Astrocyte of the cerebellum (primary cell): Measurements from ENCODE around the gene RNF212.

Source experiments
- DNase-seq: peaks from one replicate; pipeline ENCODE4 v3.0.0-alpha.2; 2011; ENCODE audit warnings: low read depth
- H3K4me3 ChIP-seq: 2 replicates; pipeline ENCODE4 v1.5.1; 2011; ENCODE audit warnings: mild to moderate bottlenecking, low read depth, low read length, moderate library complexity
- in situ Hi-C: cut with HindIII; loops from 2 replicates; pipeline ENCODE4 v1.10.0; 2017; ENCODE audit warnings: low sequenced_read_pairs
- TF ChIP-seq, protein P1 (sequence below): IDR thresholded peaks from 2 replicates; pipeline ENCODE4 v1.5.1; 2012; ENCODE audit warnings: low read length, low read depth, moderate library complexity, mild to moderate bottlenecking; ENCODE audit errors: missing control alignments

Gene RNF212

DNA sequence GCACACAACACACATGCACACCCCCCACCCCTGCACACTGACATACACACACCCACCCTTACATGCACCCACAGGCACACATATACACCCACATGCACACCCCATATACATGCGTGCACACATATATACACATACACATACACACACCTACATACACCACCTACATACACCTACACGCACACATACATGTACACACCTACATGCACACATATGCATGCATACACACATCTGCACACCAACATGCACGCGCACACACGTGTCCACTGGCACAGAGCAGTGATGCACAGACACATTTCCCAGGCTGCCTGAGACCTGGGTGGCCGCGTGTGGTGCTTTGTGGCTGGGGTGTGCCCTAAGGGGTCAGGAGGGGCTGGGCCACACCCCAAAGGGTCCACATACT is 70.2 kb downstream of the RNF212 start:
- DNase-seq, result no peak
- TF ChIP-seq, protein P1, sequence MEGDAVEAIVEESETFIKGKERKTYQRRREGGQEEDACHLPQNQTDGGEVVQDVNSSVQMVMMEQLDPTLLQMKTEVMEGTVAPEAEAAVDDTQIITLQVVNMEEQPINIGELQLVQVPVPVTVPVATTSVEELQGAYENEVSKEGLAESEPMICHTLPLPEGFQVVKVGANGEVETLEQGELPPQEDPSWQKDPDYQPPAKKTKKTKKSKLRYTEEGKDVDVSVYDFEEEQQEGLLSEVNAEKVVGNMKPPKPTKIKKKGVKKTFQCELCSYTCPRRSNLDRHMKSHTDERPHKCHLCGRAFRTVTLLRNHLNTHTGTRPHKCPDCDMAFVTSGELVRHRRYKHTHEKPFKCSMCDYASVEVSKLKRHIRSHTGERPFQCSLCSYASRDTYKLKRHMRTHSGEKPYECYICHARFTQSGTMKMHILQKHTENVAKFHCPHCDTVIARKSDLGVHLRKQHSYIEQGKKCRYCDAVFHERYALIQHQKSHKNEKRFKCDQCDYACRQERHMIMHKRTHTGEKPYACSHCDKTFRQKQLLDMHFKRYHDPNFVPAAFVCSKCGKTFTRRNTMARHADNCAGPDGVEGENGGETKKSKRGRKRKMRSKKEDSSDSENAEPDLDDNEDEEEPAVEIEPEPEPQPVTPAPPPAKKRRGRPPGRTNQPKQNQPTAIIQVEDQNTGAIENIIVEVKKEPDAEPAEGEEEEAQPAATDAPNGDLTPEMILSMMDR, result no peak
- no peak overlapping the region for H3K4me3 ChIP-seq
- in situ Hi-C loops, result no loop called here

DNA sequence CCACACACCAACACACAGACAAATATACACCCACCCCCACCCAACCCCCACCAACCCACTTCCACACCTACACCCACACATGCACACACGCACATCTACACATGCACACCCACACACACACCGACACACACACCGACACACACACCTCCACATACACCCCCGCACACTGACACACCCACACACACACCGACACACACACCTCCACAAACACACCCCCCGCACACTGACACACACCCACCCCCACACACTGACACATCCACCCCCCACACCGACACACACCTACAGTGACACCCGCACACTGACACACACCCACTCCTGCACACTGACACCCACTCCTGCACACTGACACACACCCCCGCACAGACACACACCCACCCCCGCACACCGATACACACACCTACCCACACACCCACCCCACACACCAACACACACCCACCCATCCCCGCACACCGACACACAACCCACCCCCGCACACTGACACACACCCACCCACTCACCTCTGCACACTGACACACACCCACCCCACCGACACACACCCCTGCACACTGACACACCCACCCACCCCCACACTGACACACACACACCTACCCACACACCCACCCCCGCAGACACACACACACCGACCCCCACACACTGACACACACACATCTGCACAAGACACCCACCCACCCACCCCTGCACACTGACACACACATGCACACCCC is 70.9 kb downstream of the RNF212 start:
- no peak for DNase-seq
- in situ Hi-C loops, result no loop called here
- H3K4me3 ChIP-seq, result no peak overlapping the region
- TF ChIP-seq, protein P1, result no peak

DNA sequence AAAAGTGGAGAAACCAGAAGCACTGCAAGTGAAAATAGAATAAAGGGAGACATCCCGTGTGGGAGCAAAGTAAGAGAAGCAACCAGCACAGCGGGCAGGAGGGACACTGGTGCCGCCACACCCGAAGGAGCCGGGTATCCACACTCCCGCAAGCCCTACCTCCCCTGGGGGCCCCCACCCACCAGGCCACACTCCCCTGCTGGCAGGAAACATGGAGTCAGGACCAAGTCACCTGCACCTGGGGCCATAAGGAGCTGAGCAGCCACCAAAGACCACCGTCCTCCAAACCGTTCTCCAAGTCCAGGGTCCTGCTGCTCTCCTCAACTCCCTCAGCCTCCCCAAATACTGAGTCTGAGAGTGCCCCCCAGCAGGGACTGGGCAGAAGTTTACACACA is 71.4 kb downstream of the RNF212 start:
- no peak for DNase-seq
- in situ Hi-C loops, result no loop called here
- TF ChIP-seq, protein P1, result no peak
- no peak overlapping the region for H3K4me3 ChIP-seq

DNA sequence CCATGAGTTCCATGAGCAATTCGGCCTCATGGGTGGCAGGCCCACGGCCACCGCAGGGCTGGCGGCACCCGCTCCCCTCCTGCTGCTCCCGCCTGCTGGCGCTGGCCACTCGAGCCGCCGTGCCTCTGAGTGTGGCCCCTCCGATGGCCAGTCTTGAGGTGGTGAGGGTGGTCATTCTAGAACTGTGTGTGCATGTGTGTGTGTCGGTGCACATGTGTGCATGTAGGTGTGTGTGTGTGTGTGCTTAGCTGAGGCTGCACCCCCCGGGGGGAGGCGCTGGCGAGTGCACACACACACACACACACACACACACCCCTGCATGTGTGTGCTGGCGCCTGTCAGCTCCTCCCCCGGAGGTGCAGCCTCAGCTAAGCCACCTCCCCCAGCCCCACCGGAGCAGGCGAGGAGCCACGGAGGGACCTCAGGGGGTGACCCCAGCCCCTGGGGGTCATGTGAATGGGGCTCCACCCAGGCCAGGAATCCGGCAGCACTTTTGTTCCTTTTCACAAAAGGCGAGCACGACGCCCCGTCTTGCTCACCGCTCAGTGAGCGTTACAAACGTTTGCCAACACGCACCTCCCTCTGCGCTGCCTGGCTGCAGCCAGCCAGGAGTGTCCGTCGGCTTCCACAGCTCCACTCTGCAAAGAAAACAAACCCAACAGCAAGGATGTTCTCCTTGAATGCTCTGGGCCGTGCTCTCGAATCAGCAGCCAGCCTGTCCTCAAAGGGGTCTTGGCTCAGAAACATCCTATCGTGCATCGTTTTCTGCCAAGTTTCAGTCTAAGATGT is 72.0 kb downstream of the RNF212 start:
- no peak overlapping the region for H3K4me3 ChIP-seq
- in situ Hi-C loops, result no loop called here
- TF ChIP-seq, protein P1, result no peak
- DNase-seq, result peak; percentile 80

DNA sequence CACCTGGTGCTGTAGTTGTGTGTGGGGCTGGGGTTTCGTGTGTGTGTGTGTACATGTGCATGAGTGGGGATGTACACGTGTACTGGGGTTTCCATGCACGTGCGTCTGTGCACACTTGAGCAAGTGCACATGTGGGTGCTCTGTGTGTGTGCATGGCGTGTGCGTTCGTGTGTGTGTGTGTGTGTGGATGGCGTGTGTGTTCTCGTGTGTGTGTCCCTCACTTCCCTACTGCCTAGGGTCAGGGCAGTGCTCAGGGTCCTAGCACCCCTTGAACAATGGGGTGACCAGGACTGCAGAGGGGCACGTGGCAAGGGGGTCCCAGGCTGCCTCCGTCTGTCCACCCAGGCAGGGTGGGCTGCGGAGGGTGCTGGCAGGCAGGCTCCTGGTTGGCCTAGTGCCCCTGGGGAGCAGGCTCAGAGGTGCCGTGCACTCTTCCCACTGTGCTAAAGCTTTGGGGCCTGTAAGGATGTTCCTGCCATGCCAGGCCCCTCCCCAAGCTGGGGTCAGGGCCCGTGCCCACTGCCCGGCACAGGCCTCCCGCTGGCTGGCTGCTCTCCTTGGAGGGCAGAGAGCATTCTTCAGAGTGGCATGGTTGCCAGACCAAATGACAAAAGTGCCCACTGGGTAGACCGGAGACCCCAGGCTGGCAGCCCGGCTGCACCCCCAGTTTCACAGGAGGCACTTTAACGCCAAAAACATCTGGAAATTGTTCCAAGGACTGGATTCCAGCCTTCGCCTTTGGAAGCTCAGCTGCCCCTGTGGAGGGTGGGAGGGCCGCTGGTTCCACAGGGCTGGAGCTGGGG is 72.8 kb downstream of the RNF212 start:
- in situ Hi-C loops, result no loop called here
- H3K4me3 ChIP-seq, result no peak overlapping the region
- TF ChIP-seq, protein P1, result no peak
- DNase-seq, result no peak
